HG03103 (cell line): Measurements from ENCODE around the gene ANKDD1B.
"Not testable (repeated sequence)": the region's sequence is repeated elsewhere in the genome, so short reads cannot be mapped to it uniquely, and the experiment has no call there.

Experiments
- ATAC-seq: cut with Tn5 transposase; IDR thresholded peaks from one replicate; pipeline ENCODE4 v1.9.1; 2021; ENCODE audit warnings: low read depth; ENCODE audit not compliant: unreplicated experiment

The ANKDD1B gene

DNA sequence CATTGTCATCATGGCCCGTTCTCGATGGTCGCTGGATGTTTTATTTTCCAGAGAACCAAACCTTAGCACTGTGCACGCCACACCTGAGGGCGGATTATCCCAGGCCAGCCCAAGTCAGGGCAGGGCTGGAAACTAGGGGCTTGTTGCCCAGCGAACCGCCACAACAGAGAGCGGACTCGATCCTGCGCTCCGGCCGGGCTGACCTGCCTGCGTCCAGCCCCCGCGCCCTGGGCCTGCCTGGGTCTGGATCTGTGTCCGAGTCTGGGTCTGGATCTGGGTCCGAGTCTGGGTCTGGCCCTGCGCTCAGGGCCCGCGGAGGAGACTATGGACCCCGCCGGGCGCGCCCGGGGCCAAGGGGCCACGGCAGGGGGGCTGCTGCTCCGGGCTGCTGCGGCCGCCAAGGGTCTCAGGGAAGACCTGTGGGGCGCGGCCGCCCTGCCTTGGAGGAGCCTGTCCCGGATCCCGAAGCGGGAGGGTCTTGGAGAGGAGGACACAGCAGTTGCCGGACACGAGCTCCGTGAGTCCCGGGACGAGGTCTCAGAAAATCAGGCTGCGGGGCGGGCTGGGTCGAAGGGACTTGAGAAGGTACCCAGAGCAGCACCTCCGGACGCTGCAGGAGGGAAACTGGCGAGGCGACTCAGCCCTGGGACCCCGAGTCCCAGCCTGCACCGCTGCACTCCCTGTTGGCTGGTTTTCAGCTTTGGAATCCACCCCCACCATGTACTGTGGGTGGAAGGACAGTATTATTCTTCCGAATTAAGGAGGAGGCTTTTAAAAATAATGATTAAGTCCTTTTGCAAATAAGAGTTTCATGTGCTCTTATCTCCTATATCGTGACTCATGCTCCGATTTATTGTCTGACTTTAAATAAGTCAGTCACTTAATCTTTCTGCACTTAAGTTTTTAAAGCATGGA, at the start of gene ANKDD1B:
Gene ANKDD1B, plus strand, starts transcription at position 143 of the 915 bp plus-strand sequence. Its CDS starts 182 bp downstream, at position 325.
- ATAC-seq = no peak

DNA sequence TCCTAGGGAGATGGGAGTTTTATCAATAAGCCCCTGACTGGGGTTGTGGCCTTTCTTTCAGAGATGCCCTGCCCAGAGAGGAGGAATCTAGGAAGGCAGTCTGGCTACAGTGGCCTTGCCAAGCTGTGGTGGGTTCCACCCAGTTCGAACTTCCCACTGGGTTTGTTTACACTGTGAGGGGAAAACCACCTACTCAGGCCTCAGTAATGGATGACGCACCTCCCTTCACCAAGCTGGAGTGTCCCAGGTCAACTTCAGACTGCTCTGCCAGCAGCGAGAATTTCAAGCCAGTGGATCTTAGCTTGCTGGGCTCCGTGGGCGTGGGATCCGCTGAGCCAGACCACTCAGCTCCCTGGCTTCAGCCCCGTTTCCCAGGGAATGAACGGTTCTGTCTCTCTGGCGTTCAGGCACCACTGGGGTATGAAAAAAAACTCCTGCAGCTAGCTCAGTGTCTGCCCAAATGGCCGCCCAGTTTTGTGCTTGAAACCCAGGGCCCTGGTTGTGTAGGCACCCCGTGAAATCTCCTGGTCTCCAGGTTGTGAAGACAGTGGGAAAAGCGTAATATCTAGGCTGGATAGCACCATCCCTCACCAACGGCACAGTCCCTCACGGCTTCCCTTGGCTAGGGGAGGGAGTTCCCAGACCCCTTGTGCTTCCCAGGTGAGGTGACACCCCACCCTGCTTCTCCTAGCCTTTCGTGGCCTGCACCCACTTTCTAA, 45.1 kb upstream of the ANKDD1B start:
- not testable (repeated sequence) for ATAC-seq

DNA sequence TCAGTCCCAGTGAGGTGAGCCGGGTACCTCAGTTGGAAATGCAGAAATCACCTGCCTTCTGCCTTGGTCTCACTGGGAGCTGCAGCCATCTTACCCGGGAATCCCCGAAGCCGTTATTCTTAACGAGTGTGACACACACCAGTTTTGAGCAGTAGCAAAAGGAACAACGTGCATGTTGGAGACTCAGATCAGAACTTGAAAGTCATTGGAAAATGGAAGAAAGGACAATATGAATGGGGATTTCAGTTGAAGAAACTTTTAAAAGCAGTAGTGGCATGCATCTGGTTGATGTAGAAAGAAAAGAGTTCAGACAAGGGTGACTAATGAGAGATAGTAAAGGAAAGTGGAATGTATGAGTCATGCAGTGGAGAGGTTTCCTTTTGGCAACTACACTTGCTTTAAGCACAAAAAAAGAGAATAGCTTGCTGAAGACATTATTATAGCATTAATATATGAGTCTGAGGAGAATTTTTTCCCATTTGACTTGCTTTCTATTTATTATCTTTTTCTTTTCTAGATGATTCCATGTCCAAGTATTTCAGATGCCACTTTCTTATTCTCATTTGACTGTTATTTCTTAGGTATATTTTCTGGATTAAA, 44.4 kb upstream of the ANKDD1B start:
- no peak for ATAC-seq

- ATAC-seq = no peak
Measured at GRCh38 chr5:75567710-75568109, 43.5 kb upstream of the ANKDD1B start.

- no peak for ATAC-seq
Measured at GRCh38 chr5:75568202-75568601, 43.1 kb upstream of the ANKDD1B start.

DNA sequence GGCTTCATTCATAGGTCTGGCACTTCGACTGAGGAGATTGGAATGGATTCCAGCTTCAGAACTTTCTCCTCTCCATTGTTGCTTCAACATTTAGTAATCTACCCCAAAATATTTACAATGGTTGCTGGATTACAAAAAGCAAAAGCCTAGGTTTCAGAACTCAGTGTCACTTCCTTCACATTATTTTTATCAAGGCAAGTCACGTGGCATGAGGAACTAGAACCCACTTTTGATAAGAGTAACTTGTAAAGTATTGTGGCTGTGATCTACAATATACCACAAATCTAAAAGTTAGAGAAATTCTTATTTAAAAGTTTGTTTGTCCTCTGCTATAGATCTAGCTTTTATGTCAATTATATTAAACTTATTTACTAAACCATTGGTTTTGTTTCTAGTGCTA, 39.7 kb upstream of the ANKDD1B start:
- ATAC-seq = no peak

GRCh38 chr5:75574791-75575190, 36.5 kb upstream of the ANKDD1B start:
- ATAC-seq = no peak

- not testable (repeated sequence) for ATAC-seq
Measured at GRCh38 chr5:75578280-75578679, 33.0 kb upstream of the ANKDD1B start.

GRCh38 chr5:75584641-75585040, 26.6 kb upstream of the ANKDD1B start:
- ATAC-seq = no peak

DNA sequence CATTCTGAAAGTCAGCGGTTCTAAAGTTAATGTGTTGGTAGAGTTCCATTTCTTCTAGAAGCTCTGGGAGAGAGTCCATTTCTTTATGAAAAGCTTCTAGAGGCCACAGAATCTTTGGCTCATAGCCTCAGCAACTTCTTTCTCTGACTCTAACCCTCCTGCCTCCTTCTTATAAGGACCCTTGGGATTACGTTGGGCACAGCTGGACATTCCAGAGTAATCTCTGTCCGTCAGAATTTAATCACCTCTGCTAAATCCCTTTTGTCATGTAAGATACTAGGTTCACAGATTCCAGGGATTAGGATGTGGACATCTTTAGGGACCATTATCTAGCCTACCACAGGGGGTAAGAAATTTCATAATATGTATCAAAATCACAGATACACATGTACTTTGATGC, 22.6 kb upstream of the ANKDD1B start:
- no peak for ATAC-seq

DNA sequence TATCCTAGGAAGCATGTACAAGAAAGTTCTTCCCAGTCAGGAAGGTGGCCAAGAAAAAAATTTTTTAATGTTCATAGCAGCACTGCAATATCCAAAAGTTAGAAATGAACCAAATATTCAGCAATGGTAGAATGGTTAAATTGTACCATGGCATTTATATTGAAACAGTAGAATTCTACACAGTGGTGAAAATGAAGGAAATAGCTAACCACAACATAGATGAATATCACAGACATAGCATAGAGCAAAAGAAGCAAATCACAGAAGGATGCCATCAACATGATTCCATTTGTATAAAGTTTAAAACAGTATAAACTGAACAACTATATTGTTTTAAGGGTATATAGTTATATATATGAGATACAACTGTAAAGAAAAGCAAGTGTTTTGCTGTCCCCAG, 10.7 kb upstream of the ANKDD1B start:
- ATAC-seq = no peak

GRCh38 chr5:75601567-75601966, 9.7 kb upstream of the ANKDD1B start:
- ATAC-seq = no peak

DNA sequence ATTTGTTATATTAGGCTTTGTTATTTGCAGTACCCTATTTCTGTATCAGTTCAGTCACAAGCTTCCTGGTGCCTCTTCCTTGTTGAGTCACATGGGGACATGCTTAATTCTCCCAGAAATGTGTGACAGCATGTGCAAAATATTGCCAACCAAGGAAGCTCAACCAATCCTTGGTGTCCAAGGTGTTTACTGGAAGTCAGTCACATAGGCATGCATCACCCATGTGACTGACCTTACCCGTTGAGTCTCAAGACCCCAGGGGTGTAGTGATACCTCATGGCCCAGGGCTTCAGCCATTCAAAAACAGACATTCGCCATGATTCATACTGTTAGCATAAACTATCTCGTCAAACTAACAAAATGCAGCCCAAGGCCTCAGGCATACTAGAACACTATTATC, 9.3 kb upstream of the ANKDD1B start:
- no peak for ATAC-seq

DNA sequence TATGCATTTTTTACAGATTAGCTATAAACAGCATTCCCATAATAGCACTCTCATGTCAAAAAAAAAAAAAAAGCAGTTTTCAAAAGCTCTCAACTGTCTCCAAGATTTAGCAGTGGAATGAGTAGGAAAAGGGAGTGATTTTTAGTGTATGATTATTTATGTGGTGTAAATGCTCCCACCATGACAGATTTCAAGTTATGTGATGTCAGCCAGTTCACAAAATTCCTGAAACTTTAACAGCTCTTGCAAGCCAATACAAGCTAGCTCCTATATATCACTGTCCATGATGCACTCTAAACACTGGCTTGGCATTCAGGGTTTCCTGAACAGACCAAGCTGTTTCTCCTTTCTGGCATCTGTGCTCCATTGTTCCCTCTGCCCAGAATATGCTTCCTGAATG, 7.9 kb upstream of the ANKDD1B start:
- no peak for ATAC-seq

GRCh38 chr5:75603821-75604220, 7.4 kb upstream of the ANKDD1B start:
- ATAC-seq = no peak

DNA sequence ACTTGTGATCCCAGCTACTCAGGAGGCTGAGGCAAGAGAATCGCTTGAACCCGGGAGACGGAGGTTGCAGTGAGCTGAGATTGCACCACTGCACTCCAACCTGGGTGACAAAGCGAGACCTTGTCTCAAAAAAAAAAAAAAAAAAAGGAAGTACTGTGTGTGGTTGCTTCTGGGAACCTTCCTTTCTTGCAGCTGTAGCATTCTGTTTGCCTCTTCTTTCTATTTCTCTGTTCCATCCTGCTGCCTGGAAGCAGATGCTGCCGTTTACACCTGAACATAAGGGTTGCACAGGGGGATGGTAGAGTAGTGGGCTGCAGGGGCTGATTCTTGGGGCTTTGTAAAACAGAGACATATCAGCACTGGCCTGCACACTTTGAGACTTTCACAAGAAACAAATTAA, 3.9 kb upstream of the ANKDD1B start:
- ATAC-seq = not testable (repeated sequence)

DNA sequence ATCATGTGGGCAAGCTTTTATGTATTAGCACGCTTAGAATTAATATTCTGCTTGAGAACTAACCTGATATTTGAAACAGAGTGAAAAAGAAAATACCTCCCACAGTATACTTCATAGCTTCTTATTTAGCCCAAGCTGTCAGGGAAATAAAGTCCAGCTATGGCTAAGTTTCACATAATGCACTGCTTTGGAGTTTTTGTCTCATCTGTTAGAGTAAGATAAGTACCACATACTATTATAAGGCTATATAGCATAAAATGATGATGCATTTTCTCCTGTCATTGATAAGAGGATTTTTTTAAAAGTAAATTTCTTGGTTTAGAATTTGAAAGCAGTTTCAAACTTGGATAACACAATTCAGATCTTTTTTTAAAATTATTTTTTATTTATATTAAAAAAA, 2.4 kb upstream of the ANKDD1B start:
- ATAC-seq = no peak

- no peak for ATAC-seq
Measured at GRCh38 chr5:75610201-75610600, 1.1 kb upstream of the ANKDD1B start.

DNA sequence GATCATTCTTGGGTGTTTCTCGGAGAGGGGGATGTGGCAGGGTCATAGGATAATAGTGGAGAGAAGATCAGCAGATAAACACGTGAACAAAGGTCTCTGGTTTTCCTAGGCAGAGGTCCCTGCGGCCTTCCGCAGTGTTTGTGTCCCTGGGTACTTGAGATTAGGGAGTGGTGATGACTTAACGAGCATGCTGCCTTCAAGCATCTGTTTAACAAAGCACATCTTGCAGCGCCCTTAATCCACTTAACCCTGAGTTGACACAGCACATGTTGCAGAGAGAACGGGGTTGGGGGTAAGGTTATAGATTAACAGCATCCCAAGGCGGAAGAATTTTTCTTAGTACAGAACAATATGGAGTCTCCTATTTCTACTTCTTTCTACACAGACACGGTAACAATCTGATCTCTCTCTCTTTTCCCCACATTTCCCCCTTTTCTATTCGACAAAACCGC, 368 bp upstream of the ANKDD1B start:
- not testable (repeated sequence) for ATAC-seq

DNA sequence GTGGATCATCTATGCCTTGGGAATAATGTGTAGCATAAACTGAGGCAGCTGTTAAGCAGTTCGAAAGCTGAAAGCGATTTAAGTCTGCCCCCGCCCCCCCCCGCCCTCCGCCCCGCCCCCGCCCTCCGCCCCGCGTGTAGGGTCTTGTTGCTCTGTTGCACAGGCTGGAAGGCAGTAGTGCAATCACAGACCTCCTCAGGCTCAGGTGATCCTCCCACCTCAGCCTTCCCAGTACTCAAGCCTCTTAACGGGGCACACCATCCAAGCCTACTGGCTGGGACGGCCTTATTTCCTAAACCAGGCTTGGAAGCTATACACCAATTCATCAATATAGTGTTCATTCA, 945 bp downstream of the ANKDD1B start:
- ATAC-seq = no peak

DNA sequence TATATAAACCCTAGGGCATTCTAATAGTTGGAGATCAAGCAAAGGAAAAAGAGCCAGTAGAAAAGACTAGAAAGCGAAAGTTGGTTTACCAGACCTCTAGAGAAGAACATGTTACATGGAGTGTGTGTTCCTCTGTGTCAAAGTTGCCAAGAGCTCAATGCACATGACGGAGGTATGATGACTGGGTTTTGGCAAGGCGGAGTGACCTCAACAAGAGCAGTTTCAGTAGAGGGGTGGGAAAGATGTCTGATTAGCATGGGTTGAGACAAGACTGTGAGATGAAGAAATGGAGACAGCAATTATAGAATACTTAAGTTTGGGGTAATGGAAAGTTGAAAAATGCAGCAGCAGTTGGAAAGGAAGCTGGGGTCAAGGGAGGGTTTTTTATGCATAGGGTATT, 1.6 kb downstream of the ANKDD1B start:
- no peak for ATAC-seq
